SU-DHL-6 (cell line): ENCODE results near the gene GHDC.
"Not testable (repeated sequence)": the region's sequence is repeated elsewhere in the genome, so short reads cannot be mapped to it uniquely, and the experiment has no call there.

ENCODE experiments used
- H2AFZ ChIP-seq: fragments of 200-600 bp; sonication (generic); 2 replicates; pipeline ENCODE4 v1.6.1; 2014; ENCODE audit warnings: low read depth, mild to moderate bottlenecking, moderate library complexity, mixed read lengths, antibody characterized with exemption, low read length; ENCODE audit not compliant: severe bottlenecking
- H3F3A ChIP-seq: fragments of 200-600 bp; shearing (Covaris generic); 2 replicates; pipeline ENCODE4 v1.6.0; 2016; ENCODE audit warnings: antibody characterized with exemption, mild to moderate bottlenecking; ENCODE audit not compliant: insufficient read depth
- H3K27ac ChIP-seq: fragments of 200-600 bp; sonication (generic); 2 replicates; pipeline ENCODE4 v1.5.1; 2016; ENCODE audit warnings: low read depth, mild to moderate bottlenecking, low read length, moderate library complexity, mixed read lengths
- H3K27me3 ChIP-seq: fragments of 200-600 bp; sonication (generic), shearing (Covaris generic); 2 replicates; pipeline ENCODE4 v1.6.0; 2014; ENCODE audit warnings: mild to moderate bottlenecking, low read length
- H3K36me3 ChIP-seq: fragments of 200-600 bp; sonication (generic); 2 replicates; pipeline ENCODE4 v1.6.1; 2014; ENCODE audit warnings: mild to moderate bottlenecking, low read length, mixed read lengths
- H3K4me2 ChIP-seq: fragments of 300-600, 200-600 bp; shearing (Covaris generic), sonication (generic); 2 replicates; pipeline ENCODE4 v1.6.0; 2014; ENCODE audit warnings: low read length, low read depth, mild to moderate bottlenecking; ENCODE audit not compliant: poor library complexity, severe bottlenecking
- H3K4me3 ChIP-seq: fragments of 200-600 bp; sonication (generic); 2 replicates; pipeline ENCODE4 v1.5.1; 2014; ENCODE audit warnings: antibody characterized with exemption, low read length, mild to moderate bottlenecking, mixed read lengths; ENCODE audit not compliant: insufficient read depth, poor library complexity, severe bottlenecking
- H3K79me2 ChIP-seq: fragments of 200-600 bp; sonication (generic); 2 replicates; pipeline ENCODE4 v1.6.1; 2014; ENCODE audit warnings: mild to moderate bottlenecking, low read length, moderate library complexity; ENCODE audit not compliant: insufficient read depth
- H3K9ac ChIP-seq: fragments of 200-600 bp; sonication (generic); 2 replicates; pipeline ENCODE4 v1.7.0; 2014; ENCODE audit warnings: mild to moderate bottlenecking, low read length
- H3K9me2 ChIP-seq: fragments of 200-600 bp; sonication (generic); replicated peaks from 2 replicates; pipeline ENCODE4 v1.6.1; 2014; ENCODE audit warnings: low read length; ENCODE audit not compliant: insufficient read depth
- H3K9me3 ChIP-seq: fragments of 200-600 bp; sonication (generic); 2 replicates; pipeline ENCODE4 v1.6.1; 2014; ENCODE audit warnings: low read length, mixed read lengths; ENCODE audit not compliant: insufficient read depth
- H4K20me1 ChIP-seq: fragments of 200-600 bp; sonication (generic); 2 replicates; pipeline ENCODE4 v1.6.1; 2014; ENCODE audit warnings: low read depth, mild to moderate bottlenecking, antibody characterized with exemption, low read length, moderate library complexity, mixed read lengths
- CTCF ChIP-seq: fragments of 200-600 bp; sonication (generic); IDR thresholded peaks from one replicate; pipeline ENCODE4 v1.5.1; 2017; ENCODE audit warnings: antibody characterized with exemption, mild to moderate bottlenecking, low read length, moderate library complexity; ENCODE audit not compliant: insufficient read depth, poor library complexity, severe bottlenecking
- EZH2phosphoT487 ChIP-seq: fragments of 200-600 bp; sonication (generic), shearing (Covaris generic); conservative IDR thresholded peaks from 2 replicates; pipeline ENCODE4 v1.6.1; 2018; ENCODE audit warnings: mild to moderate bottlenecking, antibody characterized with exemption, low read length, moderate library complexity, mixed read lengths

The GHDC gene

GRCh38 chr17:42155614-42156045 is 38.7 kb downstream of the GHDC start:
- Histone ChIP-seq H3F3A (no peaks in the 10 kb centered on the region), H3K9me2 (no peaks in the 10 kb centered on the region), H3K27ac (no peak overlapping the region), H3K9me3 (no peaks in the 10 kb centered on the region), H3K9ac (no peak overlapping the region), H3K27me3 (no peaks in the 10 kb centered on the region), H3K4me2 (peak overlapping the region; percentile 33), H3K79me2 (peaks cover 38% of the 10 kb centered on the region), H2AFZ (no peak overlapping the region), H3K4me3 (no peak overlapping the region), H4K20me1 (no peaks in the 10 kb centered on the region), H3K36me3 (no peaks in the 10 kb centered on the region)
- no peak for TF ChIP-seq CTCF
- TF ChIP-seq EZH2phosphoT487 = no peak

GRCh38 chr17:42153919-42154742 is 40.2 kb downstream of the GHDC start:
- Histone ChIP-seq H3K4me2 (peak overlapping the region; percentile 67), H2AFZ (no peak overlapping the region)

GRCh38 chr17:42146911-42147607 is 47.2 kb downstream of the GHDC start:
- Histone ChIP-seq H3K27ac (no peak overlapping the region), H4K20me1 (no peaks in the 10 kb centered on the region), H3K79me2 (peaks cover 78% of the 10 kb centered on the region), H3K4me2 (no peak overlapping the region), H3K9ac (no peak overlapping the region), H3K27me3 (no peaks in the 10 kb centered on the region), H3K9me3 (no peaks in the 10 kb centered on the region), H3K4me3 (no peak overlapping the region), H3K36me3 (peaks cover 3% of the 10 kb centered on the region; the same call in 1 of the 2 replicates), H3K9me2 (no peaks in the 10 kb centered on the region), H3F3A (no peaks in the 10 kb centered on the region), H2AFZ (no peak overlapping the region)
- TF ChIP-seq CTCF = no peak
- no peak for TF ChIP-seq EZH2phosphoT487

More at GRCh38 chr17:42153919-42154742, 40.2 kb downstream of the GHDC start:
- no peaks in the 10 kb centered on the region for H3K9me3 ChIP-seq
- TF ChIP-seq CTCF (no peak), EZH2phosphoT487 (no peak)
- H3K27me3 ChIP-seq = no peaks in the 10 kb centered on the region
- peak overlapping the region; percentile 32; the same call in 1 of the 2 replicates for H3K27ac ChIP-seq
- no peaks in the 10 kb centered on the region for H3F3A ChIP-seq
- peak overlapping the region; percentile 76 for H3K4me3 ChIP-seq
- peaks cover 50% of the 10 kb centered on the region for H3K79me2 ChIP-seq
- H3K9me2 ChIP-seq = no peaks in the 10 kb centered on the region
- no peaks in the 10 kb centered on the region for H4K20me1 ChIP-seq
- H3K36me3 ChIP-seq = no peaks in the 10 kb centered on the region
- H3K9ac ChIP-seq = peak overlapping the region; percentile 76

- not testable (repeated sequence) for H3F3A ChIP-seq, H3K4me3 ChIP-seq, H3K27me3 ChIP-seq, H3K9me3 ChIP-seq, H3K27ac ChIP-seq, H2AFZ ChIP-seq, H3K9ac ChIP-seq, H4K20me1 ChIP-seq, H3K36me3 ChIP-seq, H3K9me2 ChIP-seq, H3K4me2 ChIP-seq
- H3K79me2 ChIP-seq = peaks cover 76% of the 10 kb centered on the region
Measured at GRCh38 chr17:42143138-42143537, 51.2 kb downstream of the GHDC start.
